DND-41 (cell line): ENCODE results near the gene OAS2.

Source experiments
- EZH2 ChIP-seq: IDR thresholded peaks from 3 replicates; pipeline ENCODE4 v1.6.1; 2012; ENCODE audit warnings: borderline replicate concordance, low read depth, mild to moderate bottlenecking, moderate library complexity, low read length, inconsistent platforms; ENCODE audit not compliant: severe bottlenecking
- TF ChIP-seq, protein P1 (sequence below): IDR thresholded peaks from 2 replicates; pipeline ENCODE4 v1.5.1; 2012; ENCODE audit warnings: borderline replicate concordance, low read length, moderate library complexity, mild to moderate bottlenecking; ENCODE audit not compliant: poor library complexity, severe bottlenecking; ENCODE audit errors: extremely low read depth

DNA sequence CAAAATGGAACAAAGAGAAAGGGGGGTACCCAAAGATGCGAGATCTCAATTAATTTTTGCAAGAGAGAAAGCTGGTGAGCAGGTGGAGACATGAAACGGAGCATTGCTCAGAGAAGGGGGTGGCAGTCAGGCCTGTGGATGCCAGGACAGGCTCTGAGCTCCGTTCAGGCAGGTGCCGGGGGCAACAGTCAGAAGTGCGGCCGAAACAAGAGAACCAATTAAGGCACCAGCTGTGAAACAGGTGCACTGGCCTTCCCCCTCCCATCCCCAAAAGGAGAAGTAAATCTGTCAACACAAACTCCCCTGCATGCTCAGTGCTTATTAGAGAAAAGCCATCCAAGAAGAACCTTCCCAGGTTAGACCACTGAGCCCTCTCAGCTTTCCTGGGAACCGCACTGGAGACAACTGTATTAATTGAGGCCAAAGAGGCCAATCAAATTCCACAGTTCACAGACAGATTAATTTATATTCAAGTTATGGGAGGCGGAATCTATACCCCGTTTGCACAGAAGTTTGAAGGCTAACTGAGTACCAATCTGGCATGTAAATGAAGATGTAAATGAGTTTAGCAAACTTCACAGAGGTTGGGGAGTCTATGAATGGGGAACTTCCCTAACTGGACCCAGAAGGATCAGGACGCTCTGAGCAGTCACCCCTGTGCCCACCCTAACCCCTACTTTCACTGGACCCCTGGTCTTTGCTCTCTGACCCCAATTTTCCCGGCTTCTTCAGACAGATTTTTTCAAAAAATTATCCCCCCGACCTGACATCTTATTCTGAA lies 20.9 kb downstream of the OAS2 start:
- TF ChIP-seq, protein P1, sequence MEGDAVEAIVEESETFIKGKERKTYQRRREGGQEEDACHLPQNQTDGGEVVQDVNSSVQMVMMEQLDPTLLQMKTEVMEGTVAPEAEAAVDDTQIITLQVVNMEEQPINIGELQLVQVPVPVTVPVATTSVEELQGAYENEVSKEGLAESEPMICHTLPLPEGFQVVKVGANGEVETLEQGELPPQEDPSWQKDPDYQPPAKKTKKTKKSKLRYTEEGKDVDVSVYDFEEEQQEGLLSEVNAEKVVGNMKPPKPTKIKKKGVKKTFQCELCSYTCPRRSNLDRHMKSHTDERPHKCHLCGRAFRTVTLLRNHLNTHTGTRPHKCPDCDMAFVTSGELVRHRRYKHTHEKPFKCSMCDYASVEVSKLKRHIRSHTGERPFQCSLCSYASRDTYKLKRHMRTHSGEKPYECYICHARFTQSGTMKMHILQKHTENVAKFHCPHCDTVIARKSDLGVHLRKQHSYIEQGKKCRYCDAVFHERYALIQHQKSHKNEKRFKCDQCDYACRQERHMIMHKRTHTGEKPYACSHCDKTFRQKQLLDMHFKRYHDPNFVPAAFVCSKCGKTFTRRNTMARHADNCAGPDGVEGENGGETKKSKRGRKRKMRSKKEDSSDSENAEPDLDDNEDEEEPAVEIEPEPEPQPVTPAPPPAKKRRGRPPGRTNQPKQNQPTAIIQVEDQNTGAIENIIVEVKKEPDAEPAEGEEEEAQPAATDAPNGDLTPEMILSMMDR = no peak
- TF ChIP-seq EZH2 = no peak
